H9 (cell line): ENCODE data around the gene SLC25A3. TPM values are rescaled to one million over a fixed set of nuclear protein-coding genes. Genes with fewer than 3 reads are reported as not detected.

Experiments used
- DNase-seq: peaks from one replicate; pipeline ENCODE4 v3.0.0-alpha.2; 2017
- H2AFZ ChIP-seq: one replicate; pipeline ENCODE4 v1.6.1; 2013; ENCODE audit warnings: mild to moderate bottlenecking, low read length, control low read depth, moderate library complexity
- H2AK5ac ChIP-seq: 2 replicates; pipeline ENCODE4 v1.6.1; 2013; ENCODE audit warnings: low read length, control low read depth, mixed read lengths; ENCODE audit not compliant: insufficient read length
- H2BK120ac ChIP-seq: one replicate; pipeline ENCODE4 v1.6.1; 2013; ENCODE audit warnings: low read depth, mild to moderate bottlenecking, low read length, control low read depth, inconsistent platforms; ENCODE audit not compliant: poor library complexity, severe bottlenecking
- H2BK12ac ChIP-seq: 2 replicates; pipeline ENCODE4 v1.6.1; 2013; ENCODE audit warnings: low read length, control low read depth, mixed read lengths, low read depth; ENCODE audit not compliant: insufficient read length
- H2BK15ac ChIP-seq: 2 replicates; pipeline ENCODE4 v1.6.1; 2013; ENCODE audit warnings: low read depth, low read length, control low read depth
- H2BK20ac ChIP-seq: one replicate; pipeline ENCODE4 v1.6.1; 2013; ENCODE audit warnings: low read depth, mild to moderate bottlenecking, low read length, control low read depth, inconsistent platforms; ENCODE audit not compliant: poor library complexity, severe bottlenecking
- H2BK5ac ChIP-seq: 2 replicates; pipeline ENCODE4 v1.6.1; 2013; ENCODE audit warnings: low read length, control low read depth, mixed read lengths; ENCODE audit not compliant: insufficient read length
- H3K14ac ChIP-seq: 2 replicates; pipeline ENCODE4 v1.6.1; 2013; ENCODE audit warnings: low read length, control low read depth; ENCODE audit not compliant: insufficient read depth
- H3K18ac ChIP-seq: 2 replicates; pipeline ENCODE4 v1.6.1; 2013; ENCODE audit warnings: low read depth, mild to moderate bottlenecking, mixed read lengths, low read length, control low read depth; ENCODE audit not compliant: insufficient read length
- H3K23ac ChIP-seq: 2 replicates; pipeline ENCODE4 v1.6.1; 2013; ENCODE audit warnings: low read length, control low read depth, mixed read lengths, low read depth; ENCODE audit not compliant: insufficient read length
- H3K23me2 ChIP-seq: 2 replicates; pipeline ENCODE4 v1.6.1; 2013; ENCODE audit warnings: low read depth, mild to moderate bottlenecking, mixed read lengths, low read length, control low read depth; ENCODE audit not compliant: insufficient read length, poor library complexity, severe bottlenecking
- H3K27ac ChIP-seq: 2 replicates; pipeline ENCODE4 v1.5.1; 2013; ENCODE audit warnings: low read length, control low read depth, mixed read lengths, low read depth; ENCODE audit not compliant: insufficient read length
- H3K27me3 ChIP-seq: 2 replicates; pipeline ENCODE4 v1.6.1; 2013; ENCODE audit warnings: low read length, control low read depth, inconsistent platforms; ENCODE audit not compliant: insufficient read depth
- H3K4ac ChIP-seq: 2 replicates; pipeline ENCODE4 v1.6.1; 2013; ENCODE audit warnings: low read depth, mild to moderate bottlenecking, control low read depth, inconsistent platforms, low read length, moderate library complexity
- H3K4me1 ChIP-seq: 2 replicates; pipeline ENCODE4 v1.6.1; 2013; ENCODE audit warnings: low read length, control low read depth, inconsistent platforms; ENCODE audit not compliant: insufficient read depth
- H3K4me2 ChIP-seq: 2 replicates; pipeline ENCODE4 v1.6.1; 2013; ENCODE audit warnings: low read length, control low read depth, mixed read lengths; ENCODE audit not compliant: insufficient read length, insufficient read depth
- H3K56ac ChIP-seq: 2 replicates; pipeline ENCODE4 v1.6.1; 2013; ENCODE audit warnings: low read depth, mild to moderate bottlenecking, mixed read lengths, low read length, control low read depth; ENCODE audit not compliant: insufficient read length
- H3K79me1 ChIP-seq: 2 replicates; pipeline ENCODE4 v1.6.1; 2013; ENCODE audit warnings: low read depth, mild to moderate bottlenecking, moderate library complexity, low read length, control low read depth, inconsistent platforms; ENCODE audit not compliant: insufficient read depth, poor library complexity, severe bottlenecking
- H3K79me2 ChIP-seq: 2 replicates; pipeline ENCODE4 v1.6.1; 2013; ENCODE audit warnings: low read length, control low read depth, inconsistent platforms; ENCODE audit not compliant: insufficient read depth
- H3K9ac ChIP-seq: 2 replicates; pipeline ENCODE4 v1.6.1; 2013; ENCODE audit warnings: low read length, control low read depth, mixed read lengths; ENCODE audit not compliant: insufficient read length; ENCODE audit errors: extremely low read depth
- H3K9me3 ChIP-seq: one replicate; pipeline ENCODE4 v1.6.1; 2013; ENCODE audit warnings: low read depth, low read length, inconsistent platforms; ENCODE audit not compliant: control insufficient read depth
- H3T11ph ChIP-seq: one replicate; pipeline ENCODE4 v1.6.1; 2013; ENCODE audit warnings: mild to moderate bottlenecking, low read length, control low read depth, inconsistent platforms
- H4K20me1 ChIP-seq: one replicate; pipeline ENCODE4 v1.6.1; 2013; ENCODE audit not compliant: control insufficient read depth, insufficient read length, insufficient read depth
- H4K5ac ChIP-seq: 2 replicates; pipeline ENCODE4 v1.6.1; 2013; ENCODE audit warnings: low read depth, mild to moderate bottlenecking, mixed read lengths, low read length, control low read depth; ENCODE audit not compliant: insufficient read length
- H4K8ac ChIP-seq: replicated peaks from 2 replicates; pipeline ENCODE4 v1.6.1; 2013; ENCODE audit warnings: low read length, control low read depth, mixed read lengths, low read depth; ENCODE audit not compliant: insufficient read length
- H4K91ac ChIP-seq: 2 replicates; pipeline ENCODE4 v1.6.1; 2013; ENCODE audit warnings: low read depth, mild to moderate bottlenecking, moderate library complexity, mixed read lengths, low read length, control low read depth; ENCODE audit not compliant: insufficient read length
- H3K27ac Mint-ChIP-seq, 3 experiments: 2 replicates in 2 of 3; 3 replicates in 1 of 3; pipeline ENCODE4 v1.8.0; 2020 to 2021; ENCODE audit warnings: mixed read lengths in 3 of 3, mild to moderate bottlenecking in 1 of 3, moderate library complexity in 1 of 3
- H3K27me3 Mint-ChIP-seq: 2 replicates; pipeline ENCODE4 v1.8.0; 2021; ENCODE audit warnings: low read depth, mild to moderate bottlenecking, moderate library complexity, mixed read lengths
- H3K36me3 Mint-ChIP-seq, 3 experiments: 2 replicates in 2 of 3; 3 replicates in 1 of 3; pipeline ENCODE4 v1.8.0; 2020 to 2021; ENCODE audit warnings: low read depth in 3 of 3, mixed read lengths in 3 of 3; ENCODE audit not compliant: insufficient read depth in 1 of 3
- H3K4me1 Mint-ChIP-seq, 2 experiments: 2 replicates each; pipeline ENCODE4 v1.8.0; 2020; ENCODE audit warnings: mixed read lengths in 2 of 2
- H3K4me3 Mint-ChIP-seq, 2 experiments: 2 replicates in 1 of 2; 3 replicates in 1 of 2; pipeline ENCODE4 v1.8.0; 2020 to 2021; ENCODE audit warnings: mild to moderate bottlenecking in 2 of 2, mixed read lengths in 2 of 2, moderate library complexity in 1 of 2
- H3K9me3 Mint-ChIP-seq, 2 experiments: 2 replicates in 1 of 2; 3 replicates in 1 of 2; pipeline ENCODE4 v1.8.0; 2020; ENCODE audit warnings: mild to moderate bottlenecking in 2 of 2, mixed read lengths in 2 of 2, moderate library complexity in 1 of 2
- WGBS: extraction: QIAGEN DNeasy Blood & Tissue Kit; methylation state at CpG from one replicate; pipeline ENCODE4 v1.1.7; 2013; ENCODE audit warnings: missing lambda C conversion rate, low lambda C conversion rate, mixed read lengths; ENCODE audit not compliant: insufficient read length; ENCODE audit errors: extremely low coverage; 5-methylcytosine and 5-hydroxymethylcytosine counted together
- total RNA-seq: library from RNA; stranded (reverse); gene quantifications from 2 replicates; pipeline ENCODE4 v1.2.1, GENCODE V29; 2021
- TF ChIP-seq, protein P1 (sequence below): fragments of 200-600 bp; sonication (generic); conservative IDR thresholded peaks from 3 replicates; pipeline ENCODE4 v1.8.0; 2021; ENCODE audit warnings: antibody characterized with exemption, mild to moderate bottlenecking

Gene SLC25A3
- total RNA-seq, 1 experiment from 2014 or later = 673 TPM

DNA sequence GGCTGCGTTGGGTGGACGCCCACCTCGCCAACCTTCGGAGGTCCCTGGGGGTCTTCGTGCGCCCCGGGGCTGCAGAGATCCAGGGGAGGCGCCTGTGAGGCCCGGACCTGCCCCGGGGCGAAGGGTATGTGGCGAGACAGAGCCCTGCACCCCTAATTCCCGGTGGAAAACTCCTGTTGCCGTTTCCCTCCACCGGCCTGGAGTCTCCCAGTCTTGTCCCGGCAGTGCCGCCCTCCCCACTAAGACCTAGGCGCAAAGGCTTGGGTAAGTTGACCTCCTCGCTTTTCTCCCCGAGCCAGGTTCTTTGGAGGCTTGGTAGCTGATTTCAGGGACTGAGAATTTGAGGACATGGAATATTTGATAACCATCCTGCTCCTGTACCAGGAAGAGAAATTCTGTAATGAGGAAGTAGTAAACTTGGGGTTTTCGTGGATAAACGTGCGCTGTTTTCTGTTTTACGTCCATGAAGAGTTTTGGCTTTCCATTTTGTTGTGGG lies 52.1 kb downstream of the SLC25A3 start:
- Histone ChIP-seq H2BK120ac (no peak overlapping the region), H2BK15ac (no peak overlapping the region), H3K23me2 (no peaks in the 10 kb centered on the region), H4K5ac (no peak overlapping the region), H3K23ac (no peak overlapping the region), H3K27ac (no peak overlapping the region), H3K79me1 (no peaks in the 10 kb centered on the region), H4K20me1 (peaks cover 3% of the 10 kb centered on the region), H2AK5ac (no peak overlapping the region), H3K9ac (peak overlapping the region; percentile 67), H3K18ac (no peak overlapping the region), H3K4ac (no peak overlapping the region), H3K79me2 (no peaks in the 10 kb centered on the region; the same call in 1 of the 2 replicates), H2BK20ac (no peak overlapping the region), H3K4me2 (peak overlapping the region; percentile 47), H3K14ac (no peak overlapping the region), H2AFZ (no peak overlapping the region), H3K56ac (no peak overlapping the region), H3K27me3 (no peaks in the 10 kb centered on the region), H2BK12ac (no peak overlapping the region), H2BK5ac (no peak overlapping the region), H4K91ac (no peak overlapping the region), H3T11ph (no peak overlapping the region), H4K8ac (no peak overlapping the region), H3K4me1 (no peaks in the 10 kb centered on the region; the same call in 1 of the 2 replicates), H3K9me3 (no peaks in the 10 kb centered on the region)
- no peak for DNase-seq
- TF ChIP-seq, protein P1, sequence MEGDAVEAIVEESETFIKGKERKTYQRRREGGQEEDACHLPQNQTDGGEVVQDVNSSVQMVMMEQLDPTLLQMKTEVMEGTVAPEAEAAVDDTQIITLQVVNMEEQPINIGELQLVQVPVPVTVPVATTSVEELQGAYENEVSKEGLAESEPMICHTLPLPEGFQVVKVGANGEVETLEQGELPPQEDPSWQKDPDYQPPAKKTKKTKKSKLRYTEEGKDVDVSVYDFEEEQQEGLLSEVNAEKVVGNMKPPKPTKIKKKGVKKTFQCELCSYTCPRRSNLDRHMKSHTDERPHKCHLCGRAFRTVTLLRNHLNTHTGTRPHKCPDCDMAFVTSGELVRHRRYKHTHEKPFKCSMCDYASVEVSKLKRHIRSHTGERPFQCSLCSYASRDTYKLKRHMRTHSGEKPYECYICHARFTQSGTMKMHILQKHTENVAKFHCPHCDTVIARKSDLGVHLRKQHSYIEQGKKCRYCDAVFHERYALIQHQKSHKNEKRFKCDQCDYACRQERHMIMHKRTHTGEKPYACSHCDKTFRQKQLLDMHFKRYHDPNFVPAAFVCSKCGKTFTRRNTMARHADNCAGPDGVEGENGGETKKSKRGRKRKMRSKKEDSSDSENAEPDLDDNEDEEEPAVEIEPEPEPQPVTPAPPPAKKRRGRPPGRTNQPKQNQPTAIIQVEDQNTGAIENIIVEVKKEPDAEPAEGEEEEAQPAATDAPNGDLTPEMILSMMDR = no peak
- Mint-ChIP-seq H3K9me3 (no peaks in the 10 kb centered on the region; a peak in 1 of 5 replicates), H3K36me3 (peaks cover 10 to 25% (median 19%) of the 10 kb centered on the region in 3 experiments), H3K4me3 (peak overlapping the region; percentile 94 to 97), H3K27ac (no peak overlapping the region), H3K27me3 (no peaks in the 10 kb centered on the region), H3K4me1 (peaks cover 12 to 18% of the 10 kb centered on the region in 2 experiments)
- no CpG with 5 or more reads among the region's 24 CpGs for WGBS
